ENCODE data around the gene LRBA.
"Not testable (repeated sequence)": the region's sequence is repeated elsewhere in the genome, so short reads cannot be mapped to it uniquely, and the experiment has no call there.

The LRBA gene

DNA sequence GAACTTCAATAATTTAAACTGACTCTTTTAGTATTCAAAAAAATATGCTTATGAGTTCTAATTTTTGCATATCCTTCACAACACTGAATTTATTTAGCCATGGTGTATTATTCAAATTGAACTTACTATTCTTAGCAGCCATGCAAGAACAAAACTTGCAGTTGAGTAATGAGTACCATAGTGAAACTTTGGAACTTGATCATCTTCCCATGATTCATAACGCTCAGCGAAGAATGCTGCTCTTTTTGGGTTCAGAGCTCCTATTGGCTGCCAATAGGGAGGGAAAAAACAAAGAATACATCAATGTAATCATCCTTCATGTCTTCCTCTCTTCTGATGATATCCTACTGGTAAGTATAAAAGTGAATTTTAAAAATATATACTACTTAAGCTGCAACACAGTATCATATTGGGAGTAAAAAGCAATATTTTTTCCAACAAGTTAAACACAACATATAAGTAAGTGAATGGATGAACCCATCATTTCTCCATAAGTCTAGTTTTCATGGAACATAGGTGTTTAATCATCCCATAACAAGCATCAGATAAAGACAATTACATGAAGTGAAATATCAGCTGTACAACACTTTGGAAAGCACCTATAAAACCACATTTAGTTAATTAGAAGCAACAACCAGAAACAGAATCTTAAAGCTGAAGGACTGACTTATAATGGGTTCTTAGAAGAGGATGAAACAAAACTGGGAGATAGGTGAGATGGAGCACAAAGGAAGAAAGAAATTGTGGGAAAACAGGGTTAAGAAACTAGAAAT, 578.3 kb downstream of the LRBA start:
- no peak for DNase-seq (ENCODE audit: low read depth in 1 of 2, low spot score in 1 of 2)

DNA sequence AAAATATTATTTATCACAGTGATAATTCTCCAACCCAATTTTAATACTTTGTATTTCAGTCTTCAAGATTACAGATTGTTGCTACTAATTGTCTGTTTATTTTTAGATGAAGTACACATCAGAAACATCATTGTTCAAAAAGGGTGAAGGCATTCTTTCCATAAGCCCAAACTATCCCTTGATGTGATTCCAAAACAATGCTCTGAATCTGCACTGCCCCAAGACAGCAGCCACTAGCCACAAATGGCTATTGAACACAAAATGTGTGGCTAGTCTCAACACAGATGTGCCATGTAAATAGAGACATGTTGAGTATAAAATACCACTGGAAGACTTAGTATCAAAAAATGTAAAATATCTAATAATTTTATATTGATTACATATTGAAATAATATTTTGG, 583.9 kb downstream of the LRBA start:
- DNase-seq (ENCODE audit: low read depth in 1 of 2, low spot score in 1 of 2): no peak

DNA sequence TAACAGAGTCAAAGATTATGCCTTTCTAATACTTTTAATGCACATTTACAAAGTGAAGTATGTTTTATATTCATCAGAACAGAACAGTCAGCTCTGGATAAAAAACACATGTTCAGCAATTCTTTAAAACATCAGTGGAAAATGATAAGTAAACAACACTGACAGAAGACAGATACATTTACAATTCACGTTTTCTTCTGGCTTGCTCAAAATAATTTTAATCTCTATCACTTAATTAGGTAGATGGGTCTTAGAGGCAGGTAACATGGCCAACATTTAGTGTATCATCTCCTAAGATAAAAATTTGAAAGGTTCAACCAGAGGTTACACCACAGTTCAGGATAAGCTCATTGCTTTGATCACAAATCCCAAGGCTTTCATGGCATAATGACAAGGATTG, 589.9 kb downstream of the LRBA start:
- DNase-seq (ENCODE audit: low read depth in 1 of 2, low spot score in 1 of 2): no peak

DNA sequence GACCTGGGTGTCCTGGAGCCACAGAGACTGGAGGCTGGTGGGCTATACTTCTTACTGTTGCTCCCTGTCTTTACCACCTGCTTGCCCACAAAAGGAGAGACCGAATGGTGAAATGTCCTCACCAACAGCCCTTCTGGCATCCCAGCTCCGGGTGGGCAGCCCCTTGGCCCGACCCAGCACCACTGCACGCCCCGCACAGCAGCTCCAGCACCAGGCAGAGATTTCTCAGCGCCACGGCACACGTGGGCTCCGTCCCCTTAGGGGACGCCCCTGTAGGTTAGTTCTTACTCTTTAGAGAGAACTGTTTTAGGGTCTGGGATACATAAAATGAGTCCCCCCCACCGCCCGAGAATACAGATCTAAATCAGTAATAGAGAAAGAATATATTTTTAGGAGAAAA, 591.6 kb downstream of the LRBA start:
- DNase-seq (ENCODE audit: low read depth in 1 of 2, low spot score in 1 of 2): no peak

DNA sequence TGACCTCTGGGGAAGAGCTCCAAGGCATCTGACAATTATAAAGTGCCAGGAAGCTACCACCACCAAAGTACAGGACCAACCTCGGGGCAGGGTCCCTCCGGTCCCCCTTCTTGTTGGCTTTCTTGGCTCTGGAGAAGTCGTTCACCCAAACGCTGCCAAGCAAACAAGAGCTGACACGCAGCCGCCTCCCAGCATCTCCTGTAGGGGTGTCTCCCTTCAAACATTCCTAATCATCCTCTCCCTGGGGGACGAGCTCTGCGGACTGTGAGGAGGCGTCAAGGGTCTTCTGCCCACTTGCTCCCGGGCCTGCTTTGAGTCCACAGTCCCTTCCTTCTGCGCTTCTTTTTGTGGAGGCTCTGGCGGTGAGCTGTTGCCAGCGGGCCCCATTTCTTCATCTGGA, 592.0 kb downstream of the LRBA start:
- no peak for DNase-seq (ENCODE audit: low read depth in 1 of 2, low spot score in 1 of 2)

DNA sequence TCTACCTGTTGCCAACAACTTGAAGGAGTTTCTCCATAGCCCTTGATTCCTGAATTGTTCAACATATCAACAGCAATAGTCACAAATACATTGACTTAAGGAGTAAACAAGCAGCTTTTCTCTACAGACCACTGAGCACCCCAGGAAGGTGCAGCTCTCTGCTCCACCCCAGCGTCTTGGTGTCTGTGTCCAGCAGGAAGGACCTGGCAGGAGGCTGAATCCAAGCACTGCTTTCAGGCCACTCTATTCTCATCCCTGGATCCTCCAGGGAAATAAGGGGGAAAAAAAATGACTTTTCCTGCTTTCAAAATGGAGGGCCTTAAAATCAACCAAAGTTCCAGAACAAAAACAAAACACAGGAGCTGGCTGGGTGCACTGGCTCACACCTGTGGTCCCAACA, 593.5 kb downstream of the LRBA start:
- DNase-seq (ENCODE audit: low read depth in 1 of 2, low spot score in 1 of 2): no peak

DNA sequence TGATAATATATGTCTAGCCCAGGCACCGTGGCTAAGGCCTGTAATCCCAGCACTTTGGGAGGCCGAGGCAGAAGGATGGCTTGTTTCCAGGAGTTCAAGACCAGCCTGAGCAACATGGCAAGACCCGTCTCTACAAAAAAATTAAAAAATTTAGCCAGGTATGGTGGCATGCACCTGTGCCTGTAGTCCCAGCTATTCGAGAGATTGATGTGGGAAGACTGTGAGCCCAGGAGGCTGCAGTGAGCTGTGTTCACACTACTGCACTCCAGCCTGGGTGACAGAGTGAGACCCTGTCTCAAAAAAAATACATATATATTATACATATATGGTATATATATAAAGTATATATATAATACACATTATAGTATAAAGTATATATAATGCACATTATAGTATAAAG, 595.1 kb downstream of the LRBA start:
- no peak for DNase-seq (ENCODE audit: low read depth in 1 of 2, low spot score in 1 of 2)

DNA sequence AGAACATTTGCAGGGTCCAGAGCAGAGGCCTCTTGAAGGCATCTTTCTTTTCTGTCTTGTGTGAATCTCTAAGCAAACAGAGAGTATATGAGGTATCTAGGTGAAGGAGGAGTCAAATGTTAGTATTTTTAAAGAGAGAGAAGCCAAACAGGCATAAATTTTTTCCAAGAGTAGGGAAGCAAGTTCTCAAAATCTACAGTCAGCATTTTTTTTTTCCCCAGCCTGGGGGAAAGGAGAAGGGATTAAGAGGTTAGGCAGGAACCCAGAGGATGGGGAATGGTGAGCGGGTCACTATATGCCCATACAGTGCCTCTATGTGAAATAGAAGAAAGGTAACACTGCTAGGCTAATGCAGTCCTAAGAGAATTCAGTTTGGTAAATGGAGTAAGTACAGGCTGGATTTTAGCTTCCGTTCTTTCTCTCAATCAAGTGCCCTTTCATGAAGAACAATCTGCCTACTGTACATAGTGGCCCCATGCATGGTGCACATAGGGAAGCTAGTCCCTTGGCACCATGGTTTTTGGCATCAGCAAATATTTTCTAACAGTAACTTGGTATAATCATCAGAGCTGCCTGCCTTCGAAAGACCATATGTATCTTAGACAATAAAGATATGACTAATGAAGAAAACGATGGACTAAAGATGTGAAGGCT, 596.2 kb downstream of the LRBA start:
- no peak for DNase-seq (ENCODE audit: low read depth in 1 of 2, low spot score in 1 of 2)

DNA sequence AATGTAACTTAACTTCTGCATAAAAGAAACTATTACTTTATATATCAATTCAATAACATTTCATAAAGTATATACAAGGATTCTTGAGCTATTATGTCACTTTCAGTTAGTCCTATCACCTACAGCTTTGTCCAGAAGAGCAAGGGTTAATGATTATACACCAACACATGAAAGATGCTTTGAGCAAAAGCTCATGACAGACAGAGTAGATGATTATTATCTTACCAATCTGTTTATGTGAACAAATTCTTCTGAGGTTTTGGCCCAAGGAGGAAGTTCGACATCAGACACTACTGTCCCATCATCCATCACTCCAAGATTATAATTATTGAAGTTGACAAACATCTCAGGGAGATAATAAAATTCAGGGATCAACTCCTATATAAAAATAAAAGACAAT, 599.9 kb downstream of the LRBA start:
- DNase-seq (ENCODE audit: low read depth in 1 of 2, low spot score in 1 of 2): no peak

DNA sequence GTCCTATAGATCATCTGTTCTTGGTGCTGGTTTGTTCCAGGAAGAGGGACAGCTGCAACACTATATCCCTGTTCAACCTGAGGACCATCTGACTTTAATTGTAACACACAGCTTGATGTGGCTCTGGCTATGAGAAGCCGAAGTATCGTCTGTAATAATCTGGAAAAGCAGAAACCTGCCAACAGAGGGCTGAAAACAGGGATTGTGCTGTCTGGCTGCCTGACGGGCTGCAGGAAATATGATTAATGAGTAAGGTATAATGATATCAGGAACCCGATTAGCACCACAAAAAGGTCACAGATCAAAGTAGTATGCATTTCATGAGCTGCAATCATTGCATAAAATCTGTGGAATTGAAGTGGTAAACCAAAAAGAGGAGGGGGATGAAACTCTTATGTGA, 603.6 kb downstream of the LRBA start:
- DNase-seq (ENCODE audit: low read depth in 1 of 2, low spot score in 1 of 2): no peak

DNA sequence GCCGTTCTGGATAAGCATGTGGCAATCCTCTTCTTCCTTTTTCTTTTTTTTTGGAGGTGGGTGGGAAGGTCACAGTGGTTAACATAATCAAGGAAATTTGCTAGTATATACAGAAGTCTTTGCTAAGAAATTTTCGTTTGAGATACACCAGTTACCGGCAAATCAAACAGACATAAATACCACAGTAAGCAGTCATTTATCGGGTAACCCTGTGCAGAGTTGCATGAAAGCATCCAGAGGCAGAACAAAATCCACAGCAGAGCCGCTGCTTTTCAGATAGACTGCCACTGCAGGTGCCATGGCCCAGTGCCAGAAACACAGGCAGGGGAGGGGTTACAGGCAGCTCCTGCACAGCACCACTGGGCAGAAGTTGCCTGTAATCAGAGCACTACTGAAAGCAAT, 612.2 kb downstream of the LRBA start:
- DNase-seq (ENCODE audit: low read depth in 1 of 2, low spot score in 1 of 2): no peak

DNA sequence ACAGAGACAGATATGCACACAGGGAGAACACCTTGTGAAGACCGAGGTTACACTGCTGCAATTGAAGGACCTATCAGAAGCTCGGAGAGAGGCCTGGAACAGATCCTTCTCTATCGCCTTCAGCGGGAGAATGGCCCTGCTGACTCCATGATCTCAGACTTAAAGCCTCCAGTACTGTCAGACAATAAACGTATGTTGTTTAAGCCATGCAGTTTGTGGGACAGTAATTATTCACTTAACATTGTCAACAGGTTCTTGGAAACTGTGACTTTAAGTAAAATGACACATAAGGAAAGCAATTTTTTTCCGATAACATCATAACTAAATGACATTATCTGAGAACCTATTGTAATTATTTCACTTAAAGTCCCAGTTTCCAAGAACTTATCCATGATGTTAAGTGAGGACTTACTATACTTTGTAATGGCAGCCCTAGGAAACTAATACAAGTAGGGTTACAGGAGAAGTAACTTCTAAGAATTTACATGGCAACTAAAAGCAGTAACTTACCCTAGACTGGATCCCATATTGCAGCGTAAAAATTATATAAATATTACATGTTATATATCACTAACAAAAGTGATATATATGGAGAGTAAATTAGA, 613.9 kb downstream of the LRBA start:
- DNase-seq (ENCODE audit: low read depth in 1 of 2, low spot score in 1 of 2): no peak

DNA sequence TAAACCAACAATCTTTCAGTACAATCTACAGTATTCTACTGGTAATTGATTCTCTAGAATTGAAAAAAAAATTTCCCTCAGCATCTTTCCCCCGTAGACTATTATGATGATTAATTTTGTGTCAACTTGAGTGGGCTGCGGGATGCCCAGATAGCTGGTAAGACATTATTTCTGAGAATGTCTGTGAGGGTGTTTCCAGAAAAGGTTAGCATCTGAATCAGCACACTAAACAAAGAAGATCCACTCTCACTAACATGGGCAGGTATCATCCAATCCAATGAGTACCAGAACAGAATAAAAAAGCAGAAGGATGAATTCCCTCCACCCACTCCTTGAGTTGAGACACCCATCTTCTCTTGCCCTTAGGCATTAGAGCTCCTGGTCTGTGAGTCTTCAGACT, 619.2 kb downstream of the LRBA start:
- no peak for DNase-seq (ENCODE audit: low read depth in 1 of 2, low spot score in 1 of 2)

DNA sequence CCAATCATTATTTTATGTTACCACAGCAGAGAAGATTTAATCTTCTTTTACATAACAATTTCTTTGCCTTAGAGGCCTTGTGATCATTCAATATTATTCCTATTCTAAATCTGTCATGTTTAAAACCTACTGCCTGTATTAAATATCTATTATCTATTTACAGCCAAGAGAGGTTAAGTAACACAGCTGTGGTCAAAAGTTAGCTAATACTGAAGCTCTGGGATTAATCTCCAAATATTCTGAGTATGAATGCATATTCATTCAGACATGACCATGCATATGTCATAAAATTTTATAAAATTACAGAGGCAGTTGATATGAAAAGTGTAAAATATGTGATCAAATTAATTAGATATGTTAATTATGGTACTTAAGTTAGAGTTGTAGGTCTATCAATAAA, 621.0 kb downstream of the LRBA start:
- no peak for DNase-seq (ENCODE audit: low read depth in 1 of 2, low spot score in 1 of 2)

DNA sequence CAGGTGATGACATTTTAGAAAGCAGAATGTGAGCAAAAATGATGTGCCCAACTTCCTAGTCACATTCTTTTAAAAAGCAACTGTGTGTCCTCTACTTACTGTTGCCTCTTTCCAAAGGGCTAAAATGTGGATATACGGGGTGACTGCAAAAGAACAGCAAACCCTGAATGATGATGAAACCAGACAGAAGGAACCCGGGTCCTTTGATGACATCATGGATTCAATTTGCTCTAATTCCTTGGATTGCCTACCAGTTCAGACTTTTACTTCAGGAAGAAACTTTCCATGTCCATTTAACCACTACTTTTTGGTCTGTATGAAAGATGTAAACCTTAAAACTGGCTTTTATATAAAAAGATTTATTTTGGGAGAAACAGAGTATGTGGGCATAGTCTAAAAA, 624.0 kb downstream of the LRBA start:
- DNase-seq (ENCODE audit: low read depth in 1 of 2, low spot score in 1 of 2): no peak

DNA sequence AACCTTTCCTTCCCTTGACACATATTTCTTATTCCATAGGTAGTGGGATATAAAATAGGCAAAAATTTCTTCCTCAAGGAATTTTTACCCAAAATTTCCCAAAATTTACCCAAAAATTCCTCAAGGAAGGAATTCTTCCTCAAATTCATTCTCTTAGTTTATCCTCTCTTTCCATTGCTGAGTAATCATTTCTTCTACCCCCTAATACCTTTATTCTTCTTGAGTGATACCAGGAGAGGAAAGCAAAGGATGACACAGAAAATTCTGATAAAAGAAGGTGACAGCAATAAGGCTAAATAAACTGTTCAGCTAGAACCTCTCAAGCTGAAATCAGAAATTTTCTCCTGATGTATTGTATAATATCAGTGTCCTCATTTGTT, 624.6 kb downstream of the LRBA start:
- no peak for DNase-seq (ENCODE audit: low read depth in 1 of 2, low spot score in 1 of 2)

DNA sequence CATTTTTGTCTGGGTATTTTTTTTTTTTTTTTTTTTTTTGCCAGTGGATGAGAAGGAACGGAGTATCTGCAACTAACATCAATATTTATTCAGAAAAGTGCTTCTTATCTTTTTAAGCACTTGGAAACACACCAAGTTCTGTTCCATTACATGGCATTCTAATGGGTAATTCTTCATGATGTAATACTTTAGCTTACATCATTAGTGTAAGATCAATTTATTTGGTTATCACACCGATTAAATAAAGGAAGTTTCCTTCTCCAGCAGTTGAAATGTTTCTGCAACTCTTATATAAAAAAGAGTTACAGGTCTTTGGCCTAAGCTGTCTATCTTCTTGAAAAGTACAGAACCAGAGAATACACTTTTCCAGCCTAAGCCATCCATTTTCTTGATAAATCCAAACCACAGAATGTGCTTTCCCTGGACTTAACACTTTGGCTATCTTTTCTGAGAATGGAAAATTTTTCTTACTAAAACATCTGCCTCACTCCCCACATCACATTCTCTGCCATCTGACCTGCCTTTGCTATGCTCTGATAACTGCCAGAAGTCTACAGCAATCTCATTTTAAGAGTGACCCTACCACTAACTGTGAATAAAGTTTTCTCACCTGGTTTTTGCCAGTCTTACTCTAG, 625.1 kb downstream of the LRBA start:
- DNase-seq (ENCODE audit: low read depth in 1 of 2, low spot score in 1 of 2): no peak

DNA sequence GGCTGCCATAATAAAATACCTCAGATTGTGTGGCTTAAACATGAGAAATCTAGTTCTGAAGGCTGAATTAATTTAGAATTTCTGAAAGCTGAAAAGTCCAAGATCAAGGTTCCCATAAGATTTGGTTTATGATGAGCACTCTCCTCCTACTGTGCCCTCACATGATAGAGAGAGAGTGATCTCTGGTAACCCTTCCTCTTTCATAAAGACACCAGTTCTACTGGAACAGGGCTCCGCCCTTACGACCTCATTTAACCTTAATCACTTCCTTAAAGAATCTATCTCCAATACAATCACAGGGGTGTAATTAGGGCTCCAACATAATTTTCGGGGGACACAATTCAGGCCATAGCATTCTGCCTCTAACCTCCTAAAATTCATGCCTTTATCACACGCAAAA, 627.1 kb downstream of the LRBA start:
- DNase-seq (ENCODE audit: low read depth in 1 of 2, low spot score in 1 of 2): no peak

DNA sequence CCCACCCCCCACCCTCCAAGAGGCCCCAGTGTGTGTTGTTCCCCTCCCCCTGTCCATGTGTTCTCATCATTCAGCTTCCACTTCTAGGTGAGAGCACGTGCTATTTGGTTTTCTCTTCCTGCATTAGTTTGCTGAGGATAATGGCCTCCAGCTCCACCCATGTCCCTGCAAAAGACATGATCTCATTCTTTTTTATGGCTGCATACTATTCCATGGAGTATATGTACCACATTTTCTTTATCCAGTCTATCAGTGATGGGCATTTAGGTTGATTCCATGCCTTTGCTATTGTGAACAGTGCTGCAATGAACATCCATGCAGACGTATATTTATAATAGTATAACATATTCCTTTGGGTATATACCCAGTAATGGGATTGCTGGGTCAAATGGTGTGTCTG, 628.7 kb downstream of the LRBA start:
- not testable (repeated sequence) for DNase-seq (ENCODE audit: low read depth in 1 of 2, low spot score in 1 of 2)

DNA sequence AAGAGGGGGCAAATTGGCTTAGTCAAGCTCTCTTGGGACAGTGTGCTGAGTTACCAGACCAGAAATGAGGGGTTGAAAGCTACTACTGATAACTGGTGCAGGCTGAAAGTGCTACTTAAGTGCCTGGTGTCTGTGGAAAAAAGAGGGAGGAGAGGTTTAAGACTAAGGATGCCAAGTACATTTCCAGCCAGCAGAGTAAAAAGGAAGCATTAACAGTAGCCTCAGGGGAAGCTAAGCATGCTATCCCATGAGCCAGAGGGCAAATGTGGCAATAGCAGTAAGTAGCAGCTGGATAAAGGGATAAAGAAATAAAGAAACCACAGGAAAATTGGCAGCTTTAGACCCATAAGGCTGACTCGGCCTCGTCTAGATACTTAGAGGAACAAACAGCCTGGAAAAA, 629.5 kb downstream of the LRBA start:
- no peak for DNase-seq (ENCODE audit: low read depth in 1 of 2, low spot score in 1 of 2)

DNA sequence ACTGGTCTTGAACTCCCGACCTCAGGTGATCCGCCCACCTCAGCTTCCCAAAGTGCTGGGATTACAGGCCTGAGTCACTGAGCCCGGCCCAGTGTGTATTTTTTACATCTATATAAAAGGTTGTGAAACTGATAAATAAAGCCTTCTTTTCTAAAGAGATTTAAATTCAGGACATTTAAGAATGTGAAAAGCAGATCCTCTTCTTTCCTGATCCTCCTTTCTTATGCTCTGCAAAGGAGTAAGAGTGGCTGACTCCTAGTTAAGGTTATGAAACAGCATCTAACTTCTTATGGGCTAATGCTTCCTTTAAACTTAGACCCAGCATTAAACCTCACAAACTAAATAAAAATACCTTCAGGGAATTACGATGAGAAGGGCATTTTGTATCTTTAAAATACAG, 630.8 kb downstream of the LRBA start:
- DNase-seq (ENCODE audit: low read depth in 1 of 2, low spot score in 1 of 2): no peak

DNA sequence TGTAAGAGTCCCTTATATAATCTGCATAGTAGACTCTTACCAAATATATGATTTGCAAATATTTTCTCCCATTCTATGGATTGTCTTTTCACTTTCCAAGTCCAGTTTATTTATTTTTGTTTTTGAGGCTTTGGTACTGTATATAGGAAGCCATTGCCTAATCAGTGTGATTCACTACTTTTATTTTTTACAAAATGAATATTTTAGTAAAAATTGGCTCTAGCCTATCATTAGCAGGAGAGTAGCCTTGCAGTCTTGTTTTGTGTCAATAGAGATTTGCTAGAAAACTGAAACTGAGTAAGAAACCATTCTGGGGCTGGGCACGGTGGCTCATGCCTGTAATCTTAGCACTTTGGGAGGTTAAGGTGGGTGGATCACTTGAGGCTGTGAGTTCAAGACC, 633.1 kb downstream of the LRBA start:
- no peak for DNase-seq (ENCODE audit: low read depth in 1 of 2, low spot score in 1 of 2)
